Right lobe of liver (tissue), 6 donors: Measurements from ENCODE around the gene XRRA1. TPM values are rescaled to one million over a fixed set of nuclear protein-coding genes. Genes with fewer than 3 reads are reported as not detected.
"Not testable (repeated sequence)": the region's sequence is repeated elsewhere in the genome, so short reads cannot be mapped to it uniquely, and the experiment has no call there.

Experiments
- ATAC-seq, 4 donors: fragments of 200-7000 bp; cut with Tn5 transposase; one replicate each; pipeline ENCODE4 v1.9.1; 2020; ENCODE audit warnings: mild to moderate bottlenecking in 4 of 4, moderate library complexity in 4 of 4
- DNase-seq, 3 donors: peaks; one replicate each; pipeline ENCODE4 v3.0.0-alpha.2; 2020
- H3K27ac ChIP-seq, 3 donors: fragments of 200-600 bp; one replicate each; pipeline ENCODE4 v1.8.0; 2022
- H3K27me3 ChIP-seq, 2 donors: fragments of 200-600 bp; one replicate each; pipeline ENCODE4 v1.8.0; 2022
- H3K36me3 ChIP-seq, 4 donors: fragments of 200-600 bp; sonication (generic) in 1 of 4; one replicate each; pipeline versions ENCODE4 v1.5.1 to v1.8.0; 2017 to 2022; ENCODE audit warnings: control low read depth in 1 of 4
- H3K4me1 ChIP-seq, 4 donors: fragments of 200-600 bp; sonication (generic) in 1 of 4; one replicate each; pipeline versions ENCODE4 v1.5.1 to v1.8.0; 2017 to 2022; ENCODE audit warnings: control low read depth in 1 of 4
- H3K4me3 ChIP-seq, 3 donors: fragments of 200-600 bp; one replicate each; pipeline ENCODE4 v1.8.0; 2022
- H3K9me3 ChIP-seq, 4 donors: fragments of 200-600 bp; sonication (generic) in 1 of 4; one replicate each; pipeline versions ENCODE4 v1.5.1 to v1.8.0; 2017 to 2022; ENCODE audit warnings: control low read depth in 1 of 4
- POLR2A ChIP-seq: fragments of 450-650 bp; IDR thresholded peaks from one replicate; pipeline ENCODE4 v1.6.1; 2017; ENCODE audit warnings: antibody characterized with exemption, mild to moderate bottlenecking
- WGBS: methylation state at CpG from one replicate; pipeline ENCODE4 v1.1.6; 2018; ENCODE audit warnings: low coverage, low lambda C conversion rate; ENCODE audit not compliant: insufficient coverage; ENCODE audit errors: missing lambda C conversion rate; 5-methylcytosine and 5-hydroxymethylcytosine counted together
- intact Hi-C, 2 donors: fragments of 100-400 bp; cut with DNase I; formaldehyde crosslinking; loops; one replicate each; pipeline versions ENCODE4 v1.11.2 to v1.14.1; 2022
- total RNA-seq, 6 experiments: library from RNA; depleted of rRNA in 2 of 6; stranded (reverse); fragments of >200 nt in 2 of 6; fragmentation: NEBNext Ultra II Directional in 3 of 6; extraction: Animal tissue kit (Norgen Biotek cat#: 25700) in 3 of 6; gene quantifications; one replicate each; pipeline versions ENCODE4 v1.1.0 to v1.2.4, GENCODE V29; 2016 to 2023
- TF ChIP-seq, protein P1 (sequence below), 4 donors: fragments of 200-600 bp in 3 of 4; fragments of 450-650 bp in 1 of 4; IDR thresholded peaks; one replicate each; pipeline versions ENCODE4 v1.5.1 to v1.8.0; 2016 to 2022; ENCODE audit warnings: antibody characterized with exemption in 4 of 4, mild to moderate bottlenecking in 2 of 4
- donor health status: DM: no; HTN: yes; CAD: no.
- donor health status: DM: no; HTN: no; CAD: no.
- donor health status: DM: no; HTN: no; CAD: no.
- donor health status: DM: no; HTN: yes; CAD: no.
- donor health status: DM: no; HTN: yes; CAD: no.

The XRRA1 gene
- total RNA-seq, 6 experiments from 2014 or later: 4.7 to 15.7 (median 8.0) TPM

DNA sequence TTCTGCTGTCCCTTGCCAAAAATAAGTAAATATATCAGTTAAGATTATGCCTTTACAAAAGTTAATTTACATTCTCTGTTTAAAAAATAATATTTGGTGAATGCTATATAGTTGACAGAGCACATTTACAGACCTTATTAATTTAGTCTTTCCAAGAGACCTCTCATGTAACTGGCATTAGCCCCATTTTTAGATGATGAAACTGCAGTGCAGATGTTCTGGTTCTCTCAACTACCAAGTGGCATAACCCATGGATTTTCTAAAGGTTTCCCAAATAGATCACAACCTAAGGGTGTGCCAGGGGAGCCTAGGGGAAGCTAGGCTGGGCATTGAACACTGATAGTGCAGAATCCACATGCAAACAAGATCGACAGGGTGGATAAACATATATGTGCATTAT is 111.7 kb downstream of the XRRA1 start:
- Histone ChIP-seq H3K27me3 (no peaks in the 10 kb centered on the region), H3K4me3 (no peak overlapping the region), H3K36me3 (peaks cover 0 to 28% (median 18%) of the 10 kb centered on the region in 4 donors), H3K4me1 (peaks cover 0 to 8% (median 2%) of the 10 kb centered on the region in 4 donors), H3K9me3 (no peaks in the 10 kb centered on the region), H3K27ac (no peak overlapping the region)
- no peak for DNase-seq
- ATAC-seq: no peak
- intact Hi-C loops: no loop called here
- WGBS: 78% methylated on average over 1 of the region's 1 CpG
- TF ChIP-seq POLR2A: no peak
- TF ChIP-seq, protein P1, sequence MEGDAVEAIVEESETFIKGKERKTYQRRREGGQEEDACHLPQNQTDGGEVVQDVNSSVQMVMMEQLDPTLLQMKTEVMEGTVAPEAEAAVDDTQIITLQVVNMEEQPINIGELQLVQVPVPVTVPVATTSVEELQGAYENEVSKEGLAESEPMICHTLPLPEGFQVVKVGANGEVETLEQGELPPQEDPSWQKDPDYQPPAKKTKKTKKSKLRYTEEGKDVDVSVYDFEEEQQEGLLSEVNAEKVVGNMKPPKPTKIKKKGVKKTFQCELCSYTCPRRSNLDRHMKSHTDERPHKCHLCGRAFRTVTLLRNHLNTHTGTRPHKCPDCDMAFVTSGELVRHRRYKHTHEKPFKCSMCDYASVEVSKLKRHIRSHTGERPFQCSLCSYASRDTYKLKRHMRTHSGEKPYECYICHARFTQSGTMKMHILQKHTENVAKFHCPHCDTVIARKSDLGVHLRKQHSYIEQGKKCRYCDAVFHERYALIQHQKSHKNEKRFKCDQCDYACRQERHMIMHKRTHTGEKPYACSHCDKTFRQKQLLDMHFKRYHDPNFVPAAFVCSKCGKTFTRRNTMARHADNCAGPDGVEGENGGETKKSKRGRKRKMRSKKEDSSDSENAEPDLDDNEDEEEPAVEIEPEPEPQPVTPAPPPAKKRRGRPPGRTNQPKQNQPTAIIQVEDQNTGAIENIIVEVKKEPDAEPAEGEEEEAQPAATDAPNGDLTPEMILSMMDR (IDR thresholded peaks at IDR 0.05): no peak

DNA sequence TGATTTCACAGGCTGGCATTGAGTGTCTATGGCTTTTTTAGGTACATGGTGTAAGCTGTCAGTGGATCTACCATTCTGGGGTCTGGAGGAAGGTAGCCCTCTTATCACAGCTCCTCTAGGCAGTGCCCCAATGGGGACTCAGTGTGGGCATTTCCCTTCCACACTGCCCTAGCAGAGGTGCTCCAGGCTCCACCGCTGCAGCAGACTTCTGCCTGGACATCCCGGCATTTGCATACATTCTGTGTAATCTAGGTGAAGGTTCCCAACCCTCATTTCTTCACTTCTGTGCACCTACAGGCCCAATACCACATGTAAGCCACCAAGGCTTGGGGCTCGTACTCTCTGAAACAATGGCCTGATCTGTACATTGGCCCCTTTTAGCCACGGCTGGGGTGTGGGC is 122.0 kb downstream of the XRRA1 start:
- H3K36me3 ChIP-seq: no peaks in the 10 kb centered on the region
- no peaks in the 10 kb centered on the region for H3K27me3 ChIP-seq
- no peaks in the 10 kb centered on the region for H3K9me3 ChIP-seq
- no peak for ATAC-seq
- no peak overlapping the region for H3K4me3 ChIP-seq
- intact Hi-C loops: no loop called here
- H3K4me1 ChIP-seq: peaks cover 0 to 5% (median 2%) of the 10 kb centered on the region in 4 donors
- no peak overlapping the region for H3K27ac ChIP-seq
- TF ChIP-seq, protein P1 (IDR thresholded peaks at IDR 0.05): no peak
- TF ChIP-seq POLR2A: no peak
- 100% methylated on average over 2 of the region's 4 CpGs for WGBS
- DNase-seq: no peak

DNA sequence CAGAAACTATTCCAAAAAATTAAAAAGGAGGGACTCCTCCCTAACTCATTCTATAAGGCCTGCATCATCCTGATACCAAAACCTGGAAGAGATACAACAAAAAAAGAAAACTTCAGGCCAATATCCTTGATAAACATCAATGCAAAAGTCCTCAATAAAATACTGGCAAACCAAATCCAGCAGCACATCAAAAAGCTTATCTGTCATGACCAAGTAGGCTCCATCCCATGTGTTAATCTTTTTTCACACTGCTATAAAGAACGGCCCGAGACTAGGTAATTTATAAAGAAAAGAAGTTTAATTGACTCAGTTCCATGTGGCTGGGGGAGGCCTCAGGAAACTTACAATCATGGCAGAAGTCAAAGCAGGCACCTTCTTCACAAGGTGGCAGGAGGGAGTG is 123.3 kb downstream of the XRRA1 start:
- WGBS: 100% methylated on average over 1 of the region's 2 CpGs
- DNase-seq, intact Hi-C loops, ATAC-seq, H3K27me3 ChIP-seq, H3K27ac ChIP-seq, H3K4me3 ChIP-seq, H3K4me1 ChIP-seq, H3K36me3 ChIP-seq, H3K9me3 ChIP-seq: not testable (repeated sequence)

DNA sequence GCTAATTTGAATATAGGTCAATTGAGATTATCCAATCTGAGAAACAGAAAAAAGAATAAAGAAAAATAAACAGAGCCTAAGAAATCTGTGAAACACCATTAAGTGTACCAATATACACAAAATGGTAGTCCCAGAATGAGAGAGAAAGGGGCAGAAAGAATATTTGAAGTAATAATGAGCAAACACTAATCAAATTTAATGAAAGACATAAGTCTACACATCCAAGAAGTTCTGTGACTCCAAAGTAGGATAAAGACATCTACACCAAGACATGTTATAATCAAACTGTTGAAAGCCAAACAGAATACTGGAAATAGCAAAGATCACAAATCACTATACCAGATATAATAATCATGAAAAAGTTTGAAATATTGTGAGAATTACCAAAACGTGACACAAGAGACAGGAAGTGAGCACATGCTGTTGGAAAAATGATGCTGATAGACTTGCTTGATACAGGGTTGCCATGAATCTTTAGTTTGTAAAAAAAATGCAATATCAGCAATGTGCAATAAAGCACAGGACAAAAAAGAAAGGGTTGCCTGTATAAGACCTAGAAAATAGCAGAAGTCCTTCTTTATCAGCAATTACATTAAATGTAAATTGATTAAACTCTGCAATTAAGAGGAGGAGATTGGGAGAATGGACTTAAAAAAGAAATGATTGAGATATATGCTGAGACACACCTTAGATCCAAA is 124.5 kb downstream of the XRRA1 start:
- no peaks in the 10 kb centered on the region for H3K27me3 ChIP-seq
- WGBS: 82% methylated on average over 1 of the region's 1 CpG
- TF ChIP-seq, protein P1 (IDR thresholded peaks at IDR 0.05): no peak
- TF ChIP-seq POLR2A: no peak
- H3K36me3 ChIP-seq: no peaks in the 10 kb centered on the region
- H3K27ac ChIP-seq: no peak overlapping the region
- no peak overlapping the region for H3K4me3 ChIP-seq
- H3K9me3 ChIP-seq: no peaks in the 10 kb centered on the region
- intact Hi-C loops: no loop called here
- ATAC-seq (no peak), DNase-seq (no peak)
- peaks cover 0 to 6% (median 2%) of the 10 kb centered on the region in 4 donors for H3K4me1 ChIP-seq

DNA sequence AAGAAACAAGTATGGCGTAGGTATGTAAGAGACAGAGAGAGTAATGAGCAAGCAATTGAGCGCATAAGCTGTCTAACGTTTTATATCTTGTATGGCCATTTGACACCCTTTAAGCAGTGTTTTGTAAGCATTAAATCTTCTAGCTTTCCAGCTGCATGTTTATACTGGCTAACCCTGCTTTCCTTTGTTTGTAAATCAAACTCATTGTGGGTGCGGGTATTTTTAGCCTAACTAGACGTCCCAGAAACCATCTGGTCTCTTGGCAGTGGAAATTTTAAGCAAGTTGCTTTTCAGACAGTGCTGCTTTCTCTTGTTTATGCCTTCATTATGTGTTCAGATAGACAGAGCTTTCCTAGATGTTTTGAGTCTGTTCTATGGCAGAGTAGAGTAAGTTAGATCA is 126.7 kb downstream of the XRRA1 start:
- Histone ChIP-seq H3K9me3 (no peaks in the 10 kb centered on the region), H3K27ac (peak overlapping the region in 1 of 3 donors; percentile 47), H3K36me3 (no peaks in the 10 kb centered on the region), H3K4me3 (no peak overlapping the region), H3K4me1 (peaks cover 0 to 6% (median 2%) of the 10 kb centered on the region in 4 donors), H3K27me3 (no peaks in the 10 kb centered on the region)
- intact Hi-C loops: no loop called here
- DNase-seq (no peak), ATAC-seq (peak; percentile 44 to 65 (median 53))
- no peak for TF ChIP-seq POLR2A
- TF ChIP-seq, protein P1 (IDR thresholded peaks at IDR 0.05): no peak
- WGBS: 36% methylated on average over 4 of the region's 5 CpGs
